PC-9 (cell line): ENCODE measurements around the gene ADAMTS10. TPM values are rescaled to one million over a fixed set of nuclear protein-coding genes. Genes with fewer than 3 reads are reported as not detected.
A peak's percentile ranks its signal among the peaks of the same experiment; 100 is the strongest.

Source experiments
- Bru-seq: library from RNA; stranded (reverse); fragments of 400-500 nt; gene quantifications from one replicate; lab custom pipeline; 2021; lab: Mats Ljungman, UMichigan
- BruChase-seq, 2 experiments: library from RNA; stranded (reverse); fragments of 400-500 nt; gene quantifications; one replicate each; lab custom pipeline; 2021; lab: Mats Ljungman, UMichigan
- BruUV-seq: library from RNA; stranded (reverse); fragments of 400-500 nt; replicated peaks from 2 replicates; lab custom pipeline; 2021; lab: Mats Ljungman, UMichigan
- CTCF ChIA-PET: fragments of 300-600 bp; sonication (Branson Sonifier 250); formaldehyde crosslinking; loops from one replicate; lab custom pipeline; 2022; ENCODE audit warnings: antibody characterized with exemption; lab: Charles Lee
- POLR2A ChIA-PET: fragments of 300-600 bp; sonication (Branson Sonifier 250); formaldehyde crosslinking; loops from one replicate; lab custom pipeline; 2022; ENCODE audit warnings: antibody characterized with exemption; ENCODE audit not compliant: unreplicated experiment; lab: Charles Lee
- DNase-seq, 2 experiments: peaks; one replicate each; pipeline versions ENCODE4 v3.0.0 to v3.0.0-alpha.2; 2015 to 2022; ENCODE audit warnings: mixed read lengths in 1 of 2
- H2AFZ ChIP-seq: fragments of 200-600 bp; sonication (generic); 2 replicates; pipeline ENCODE4 v1.8.1; 2017; ENCODE audit warnings: antibody characterized with exemption
- H3F3A ChIP-seq: fragments of 200-600 bp; sonication (generic); 2 replicates; pipeline ENCODE4 v1.8.1; 2017; ENCODE audit warnings: antibody characterized with exemption, mild to moderate bottlenecking, low read depth; ENCODE audit not compliant: insufficient read depth
- H3K27ac ChIP-seq: fragments of 200-600 bp; sonication (generic); 2 replicates; pipeline ENCODE4 v1.6.1; 2016; ENCODE audit warnings: mixed run types
- H3K27me3 ChIP-seq: fragments of 200-600 bp; sonication (generic); 2 replicates; pipeline ENCODE4 v1.6.1; 2016; ENCODE audit warnings: low read depth, mixed run types; ENCODE audit not compliant: insufficient read depth
- H3K36me3 ChIP-seq: fragments of 200-600 bp; sonication (generic); 2 replicates; pipeline ENCODE4 v1.6.1; 2016; ENCODE audit warnings: low read depth, mixed run types
- H3K4me1 ChIP-seq: fragments of 200-600 bp; sonication (generic); replicated peaks from 2 replicates; pipeline ENCODE4 v1.6.1; 2016; ENCODE audit warnings: mixed run types; ENCODE audit not compliant: insufficient read depth
- H3K4me2 ChIP-seq: fragments of 200-600 bp; sonication (generic); 2 replicates; pipeline ENCODE4 v1.6.1; 2017; ENCODE audit warnings: mixed run types
- H3K4me3 ChIP-seq: fragments of 200-600 bp; sonication (generic); 2 replicates; pipeline ENCODE4 v1.6.1; 2016; ENCODE audit warnings: mixed run types
- H3K79me2 ChIP-seq: fragments of 200-600 bp; sonication (generic); 2 replicates; pipeline ENCODE4 v1.6.1; 2017; ENCODE audit warnings: low read depth, mixed run types
- H3K9me2 ChIP-seq: fragments of 200-600 bp; sonication (generic); 2 replicates; pipeline ENCODE4 v1.8.1; 2017; ENCODE audit warnings: mild to moderate bottlenecking; ENCODE audit not compliant: insufficient read depth
- H3K9me3 ChIP-seq: fragments of 200-600 bp; sonication (generic); 2 replicates; pipeline ENCODE4 v1.8.1; 2016; ENCODE audit warnings: low read depth; ENCODE audit not compliant: insufficient read depth
- H4K20me1 ChIP-seq: fragments of 200-600 bp; sonication (generic); 2 replicates; pipeline ENCODE4 v1.8.1; 2017; ENCODE audit not compliant: insufficient read depth
- EZH2 ChIP-seq: fragments of 200-600 bp; sonication (generic); IDR thresholded peaks from 2 replicates; pipeline ENCODE4 v1.8.0; 2017; ENCODE audit warnings: antibody characterized with exemption, low read depth
- intact Hi-C: fragments of 100-400 bp; cut with micrococcal nuclease; formaldehyde crosslinking; loops from one replicate; pipeline ENCODE4 v1.10.0; 2022; ENCODE audit not compliant: unreplicated experiment
- long read RNA-seq: library from polyadenylated mRNA; stranded (forward); transcript quantifications from one replicate; pipeline ENCODE4 v2.0.0, GENCODE V29; 2022
- total RNA-seq: library from RNA; stranded (reverse); gene quantifications from 2 replicates; pipeline ENCODE4 v1.2.3, GENCODE V29; 2021
- TF ChIP-seq, protein P1 (sequence below): fragments of 200-600 bp; sonication (generic); conservative IDR thresholded peaks from 2 replicates; pipeline ENCODE4 v1.6.1; 2017; ENCODE audit warnings: mixed run types, antibody characterized with exemption, mild to moderate bottlenecking, moderate library complexity

Gene ADAMTS10
- total RNA-seq, result 0.60 TPM in 1 of 2 replicates, not detected in the other
- percentile 10 among the genes with signal in this experiment for Bru-seq, nascent RNA
- BruChase-seq, experiment 1, labeled RNA remaining after a 2-hour chase, result percentile 12 among the genes with signal in this experiment
- BruChase-seq, experiment 2, labeled RNA remaining after a 6-hour chase, result percentile 11 among the genes with signal in this experiment
- long read RNA-seq, result 0 reads

DNA sequence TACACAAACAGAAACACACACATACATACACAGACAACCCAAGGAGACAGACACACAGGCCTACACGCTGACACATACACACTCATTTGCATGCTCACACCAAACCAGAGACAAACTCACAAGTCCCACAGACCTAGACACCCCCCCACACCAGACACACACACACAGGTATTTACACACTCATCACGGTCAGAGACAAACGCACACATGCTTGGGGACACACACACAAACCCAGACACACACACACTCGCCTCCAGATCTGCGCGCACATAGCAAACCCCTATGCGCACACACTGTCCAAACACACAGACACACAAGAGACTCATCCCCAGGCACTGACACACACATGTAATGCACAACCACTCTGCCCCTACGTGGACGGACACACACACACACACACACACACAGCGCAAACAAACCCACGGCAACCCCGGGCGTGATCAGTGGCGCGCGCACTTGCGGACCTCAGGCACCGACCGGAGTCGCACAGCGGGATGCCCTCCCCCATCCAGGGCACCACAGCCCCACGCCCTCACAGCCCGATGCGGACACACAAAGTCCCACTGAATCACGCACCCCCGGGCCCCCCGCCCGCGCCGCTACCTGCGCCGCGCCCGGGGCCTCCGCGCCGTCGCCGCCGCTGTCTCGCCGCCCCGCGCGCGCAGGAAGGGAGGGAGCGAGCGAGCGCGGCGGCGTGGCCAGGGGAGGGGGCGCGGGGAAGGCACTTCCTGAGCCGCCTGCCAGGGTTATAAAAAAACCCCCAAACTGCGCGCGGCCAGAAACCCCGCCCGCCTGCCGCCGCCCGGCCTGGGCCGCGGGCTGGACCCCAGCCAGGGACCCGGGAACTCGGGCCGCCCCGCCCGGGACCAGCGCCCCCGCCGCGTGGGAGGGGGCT, at the start of gene ADAMTS10:
TSS of gene ADAMTS10 (minus strand) at position 675 of the 895 bp plus-strand sequence. CDS start 5,005 bp downstream, outside the sequence.
- Histone ChIP-seq H3K27ac (no peak within 1 kb of the TSS), H4K20me1 (no peaks in the 10 kb centered on the region), H3K9me3 (no peaks in the 10 kb centered on the region), H3K36me3 (no peaks in the 10 kb centered on the region), H2AFZ (no peak within 1 kb of the TSS), H3F3A (peaks cover 12% of the 10 kb centered on the region; the same call in 1 of the 2 replicates), H3K9me2 (no peaks in the 10 kb centered on the region), H3K27me3 (peaks cover 26% of the 10 kb centered on the region; the same call in 1 of the 2 replicates), H3K4me2 (peak within 1 kb of the TSS; percentile 26; the same call in 1 of the 2 replicates), H3K79me2 (no peaks in the 10 kb centered on the region), H3K4me1 (no peaks in the 10 kb centered on the region), H3K4me3 (no peak within 1 kb of the TSS; the same call in 1 of the 2 replicates)
- CTCF ChIA-PET, result no interaction called here
- POLR2A ChIA-PET, result no interaction called here
- BruUV-seq, result no TSS peak
- DNase-seq, result no peak
- TF ChIP-seq, protein P1, sequence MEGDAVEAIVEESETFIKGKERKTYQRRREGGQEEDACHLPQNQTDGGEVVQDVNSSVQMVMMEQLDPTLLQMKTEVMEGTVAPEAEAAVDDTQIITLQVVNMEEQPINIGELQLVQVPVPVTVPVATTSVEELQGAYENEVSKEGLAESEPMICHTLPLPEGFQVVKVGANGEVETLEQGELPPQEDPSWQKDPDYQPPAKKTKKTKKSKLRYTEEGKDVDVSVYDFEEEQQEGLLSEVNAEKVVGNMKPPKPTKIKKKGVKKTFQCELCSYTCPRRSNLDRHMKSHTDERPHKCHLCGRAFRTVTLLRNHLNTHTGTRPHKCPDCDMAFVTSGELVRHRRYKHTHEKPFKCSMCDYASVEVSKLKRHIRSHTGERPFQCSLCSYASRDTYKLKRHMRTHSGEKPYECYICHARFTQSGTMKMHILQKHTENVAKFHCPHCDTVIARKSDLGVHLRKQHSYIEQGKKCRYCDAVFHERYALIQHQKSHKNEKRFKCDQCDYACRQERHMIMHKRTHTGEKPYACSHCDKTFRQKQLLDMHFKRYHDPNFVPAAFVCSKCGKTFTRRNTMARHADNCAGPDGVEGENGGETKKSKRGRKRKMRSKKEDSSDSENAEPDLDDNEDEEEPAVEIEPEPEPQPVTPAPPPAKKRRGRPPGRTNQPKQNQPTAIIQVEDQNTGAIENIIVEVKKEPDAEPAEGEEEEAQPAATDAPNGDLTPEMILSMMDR, result no peak
- no peak for TF ChIP-seq EZH2
- intact Hi-C loops, result no loop called here

DNA sequence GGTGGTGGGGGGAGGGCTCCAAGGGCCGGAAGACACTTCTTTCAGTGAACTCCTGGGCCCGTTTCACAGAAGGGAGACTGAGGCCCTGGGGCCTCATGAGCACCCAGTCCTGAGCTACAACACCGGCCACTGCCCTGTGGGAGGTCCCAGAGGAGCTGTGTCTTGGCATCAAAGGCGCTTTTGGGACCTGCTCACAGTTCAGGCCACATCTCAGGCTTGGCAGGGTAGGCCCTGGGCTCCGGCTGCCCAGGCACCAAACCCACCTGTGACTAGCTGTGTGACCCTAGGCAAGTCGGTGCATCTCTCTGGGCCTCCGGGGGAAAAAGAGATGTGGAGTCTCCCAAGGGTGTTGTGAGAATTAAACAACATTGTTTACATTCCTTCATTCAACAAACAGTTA, 49.4 kb upstream of the ADAMTS10 start:
- H3K4me2 ChIP-seq, result no peak overlapping the region
- H3K9me2 ChIP-seq, result no peaks in the 10 kb centered on the region
- H4K20me1 ChIP-seq, result no peaks in the 10 kb centered on the region
- H3F3A ChIP-seq, result no peaks in the 10 kb centered on the region
- TF ChIP-seq, protein P1, result no peak
- TF ChIP-seq EZH2, result no peak
- no peaks in the 10 kb centered on the region for H3K36me3 ChIP-seq
- H3K9me3 ChIP-seq, result no peaks in the 10 kb centered on the region
- CTCF ChIA-PET, result no interaction called here
- H3K27me3 ChIP-seq, result peaks cover 73% of the 10 kb centered on the region
- no TSS peak for BruUV-seq
- intact Hi-C loops, result no loop called here
- H3K4me1 ChIP-seq, result no peaks in the 10 kb centered on the region
- H3K79me2 ChIP-seq, result no peaks in the 10 kb centered on the region
- DNase-seq, result no peak
- no peak overlapping the region for H3K27ac ChIP-seq
- H3K4me3 ChIP-seq, result no peak overlapping the region
- no peak overlapping the region for H2AFZ ChIP-seq
- POLR2A ChIA-PET, result no interaction called here

DNA sequence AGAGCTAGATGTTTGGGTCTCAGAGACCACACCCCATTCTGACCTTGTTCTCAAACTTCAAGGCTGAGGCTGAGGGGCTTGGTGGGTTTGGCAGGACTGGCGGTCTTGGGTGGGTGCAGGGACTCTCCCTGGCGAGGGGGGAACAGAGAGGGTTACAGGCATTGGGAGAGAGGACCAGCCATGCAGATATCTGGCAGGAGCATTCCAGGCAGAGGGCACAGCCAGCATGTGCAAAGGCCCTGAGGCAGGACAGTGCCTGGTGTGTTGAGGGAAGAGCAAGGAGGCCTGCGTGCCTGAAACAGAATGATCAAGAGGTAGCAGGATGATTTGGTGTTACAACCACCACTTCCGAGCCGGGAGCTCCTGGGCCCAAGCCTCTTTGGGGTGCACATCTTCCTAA, 47.4 kb upstream of the ADAMTS10 start:
- no peak for DNase-seq
- intact Hi-C loops, result no loop called here
- Histone ChIP-seq H3K9me3 (no peaks in the 10 kb centered on the region), H3K9me2 (no peaks in the 10 kb centered on the region), H4K20me1 (no peaks in the 10 kb centered on the region), H3K27ac (no peak overlapping the region), H3K4me2 (no peak overlapping the region), H3K4me3 (no peak overlapping the region), H2AFZ (no peak overlapping the region), H3F3A (no peaks in the 10 kb centered on the region), H3K4me1 (no peaks in the 10 kb centered on the region), H3K79me2 (no peaks in the 10 kb centered on the region), H3K36me3 (no peaks in the 10 kb centered on the region), H3K27me3 (peaks cover 67% of the 10 kb centered on the region)
- TF ChIP-seq, protein P1, result no peak
- ChIA-PET CTCF (no interaction called here), POLR2A (no interaction called here)
- no TSS peak for BruUV-seq
